Mononuclear cell (primary cell): ENCODE data around the gene NKAIN2. TPM values are rescaled to one million over a fixed set of nuclear protein-coding genes. Genes with fewer than 3 reads are reported as not detected.
"Not testable (repeated sequence)": the region's sequence is repeated elsewhere in the genome, so short reads cannot be mapped to it uniquely, and the experiment has no call there.

Experiments used
- H3K27me3 ChIP-seq: 2 replicates; pipeline ENCODE4 v1.6.0; 2011; ENCODE audit warnings: low read length, control low read depth; ENCODE audit not compliant: insufficient read depth
- H3K4me1 ChIP-seq: 2 replicates; pipeline ENCODE4 v1.5.1; 2011; ENCODE audit warnings: mild to moderate bottlenecking, low read length, control low read depth; ENCODE audit not compliant: insufficient read depth
- H3K4me3 ChIP-seq: 2 replicates; pipeline ENCODE4 v1.5.1; 2011; ENCODE audit warnings: mild to moderate bottlenecking, low read length, moderate library complexity
- H3K9me3 ChIP-seq: 2 replicates; pipeline ENCODE4 v1.5.1; 2011; ENCODE audit warnings: low read depth, mild to moderate bottlenecking, control low read depth, low read length
- total RNA-seq: library from RNA; depleted of rRNA; stranded (reverse); fragments of >200 nt; gene quantifications from one replicate; pipeline ENCODE4 v1.2.3, GENCODE V29; 2012

NKAIN2 gene
- total RNA-seq, 1 donor: not detected

- Histone ChIP-seq H3K4me3 (no peak overlapping the region), H3K27me3 (no peaks in the 10 kb centered on the region), H3K4me1 (no peaks in the 10 kb centered on the region), H3K9me3 (no peaks in the 10 kb centered on the region)
Measured at GRCh38 chr6:123994891-123995635, 191.4 kb downstream of the NKAIN2 start.

- no peak overlapping the region for H3K4me3 ChIP-seq
- H3K27me3 ChIP-seq: no peaks in the 10 kb centered on the region
- H3K4me1 ChIP-seq: no peaks in the 10 kb centered on the region
- no peaks in the 10 kb centered on the region for H3K9me3 ChIP-seq
Measured at GRCh38 chr6:123997223-123997622, 193.6 kb downstream of the NKAIN2 start.

- H3K27me3 ChIP-seq: no peaks in the 10 kb centered on the region
- no peaks in the 10 kb centered on the region for H3K9me3 ChIP-seq
- no peak overlapping the region for H3K4me3 ChIP-seq
- H3K4me1 ChIP-seq: no peaks in the 10 kb centered on the region
Measured at GRCh38 chr6:124002377-124003081, 198.9 kb downstream of the NKAIN2 start.

GRCh38 chr6:124007266-124007665 lies 203.6 kb downstream of the NKAIN2 start:
- H3K9me3 ChIP-seq: no peaks in the 10 kb centered on the region
- no peak overlapping the region for H3K4me3 ChIP-seq
- no peaks in the 10 kb centered on the region for H3K27me3 ChIP-seq
- no peaks in the 10 kb centered on the region for H3K4me1 ChIP-seq

- no peaks in the 10 kb centered on the region for H3K4me1 ChIP-seq
- no peaks in the 10 kb centered on the region for H3K27me3 ChIP-seq
- no peak overlapping the region for H3K4me3 ChIP-seq
- H3K9me3 ChIP-seq: no peaks in the 10 kb centered on the region
Measured at GRCh38 chr6:124008000-124008987, 204.6 kb downstream of the NKAIN2 start.

GRCh38 chr6:124008988-124009765 lies 205.5 kb downstream of the NKAIN2 start:
- no peaks in the 10 kb centered on the region for H3K27me3 ChIP-seq
- H3K4me3 ChIP-seq: no peak overlapping the region
- H3K9me3 ChIP-seq: no peaks in the 10 kb centered on the region
- H3K4me1 ChIP-seq: no peaks in the 10 kb centered on the region

- no peaks in the 10 kb centered on the region for H3K9me3 ChIP-seq
- no peak overlapping the region for H3K4me3 ChIP-seq
- no peaks in the 10 kb centered on the region for H3K27me3 ChIP-seq
- no peaks in the 10 kb centered on the region for H3K4me1 ChIP-seq
Measured at GRCh38 chr6:124010574-124010973, 206.9 kb downstream of the NKAIN2 start.

- H3K9me3 ChIP-seq: no peaks in the 10 kb centered on the region
- H3K27me3 ChIP-seq: no peaks in the 10 kb centered on the region
- H3K4me1 ChIP-seq: no peaks in the 10 kb centered on the region
- H3K4me3 ChIP-seq: no peak overlapping the region
Measured at GRCh38 chr6:124011180-124011579, 207.5 kb downstream of the NKAIN2 start.

GRCh38 chr6:124022051-124022450 lies 218.4 kb downstream of the NKAIN2 start:
- H3K9me3 ChIP-seq, H3K4me1 ChIP-seq, H3K27me3 ChIP-seq, H3K4me3 ChIP-seq: not testable (repeated sequence)

GRCh38 chr6:124022641-124023040 lies 219.0 kb downstream of the NKAIN2 start:
- no peak overlapping the region for H3K4me3 ChIP-seq
- no peaks in the 10 kb centered on the region for H3K4me1 ChIP-seq
- H3K9me3 ChIP-seq: no peaks in the 10 kb centered on the region
- no peaks in the 10 kb centered on the region for H3K27me3 ChIP-seq

GRCh38 chr6:124026694-124027093 lies 223.0 kb downstream of the NKAIN2 start:
- Histone ChIP-seq H3K4me1 (no peaks in the 10 kb centered on the region), H3K27me3 (no peaks in the 10 kb centered on the region), H3K9me3 (no peaks in the 10 kb centered on the region), H3K4me3 (no peak overlapping the region)

- no peaks in the 10 kb centered on the region for H3K9me3 ChIP-seq
- no peak overlapping the region for H3K4me3 ChIP-seq
- no peaks in the 10 kb centered on the region for H3K27me3 ChIP-seq
- H3K4me1 ChIP-seq: no peaks in the 10 kb centered on the region
Measured at GRCh38 chr6:124027392-124027791, 223.7 kb downstream of the NKAIN2 start.

GRCh38 chr6:124028117-124028516 lies 224.5 kb downstream of the NKAIN2 start:
- H3K4me3 ChIP-seq: no peak overlapping the region
- no peaks in the 10 kb centered on the region for H3K9me3 ChIP-seq
- no peaks in the 10 kb centered on the region for H3K27me3 ChIP-seq
- no peaks in the 10 kb centered on the region for H3K4me1 ChIP-seq

- Histone ChIP-seq H3K9me3 (no peaks in the 10 kb centered on the region), H3K4me1 (no peaks in the 10 kb centered on the region), H3K27me3 (no peaks in the 10 kb centered on the region), H3K4me3 (no peak overlapping the region)
Measured at GRCh38 chr6:124029567-124029966, 225.9 kb downstream of the NKAIN2 start.
